GM13977 (cell line): ENCODE measurements around the gene DNAJC6.

Experiments used
- DNase-seq: peaks from one replicate; pipeline ENCODE4 v3.0.0; 2012; ENCODE audit warnings: low spot score
- in situ Hi-C: fragments of 300-500 bp; cut with MboI; formaldehyde crosslinking; loops from one replicate; pipeline ENCODE4 v1.12.0; 2022; ENCODE audit warnings: low sequenced_read_pairs, low pct_unique_long_range_greater_than_20kb, mixed read lengths, inconsistent platforms; ENCODE audit not compliant: unreplicated experiment
- TF ChIP-seq, protein P1 (sequence below): IDR thresholded peaks from 2 replicates; pipeline ENCODE4 v1.5.1; 2012; ENCODE audit warnings: mild to moderate bottlenecking, control low read depth; ENCODE audit not compliant: insufficient read depth; ENCODE audit errors: extremely low read depth, missing control alignments

DNAJC6 gene

DNA sequence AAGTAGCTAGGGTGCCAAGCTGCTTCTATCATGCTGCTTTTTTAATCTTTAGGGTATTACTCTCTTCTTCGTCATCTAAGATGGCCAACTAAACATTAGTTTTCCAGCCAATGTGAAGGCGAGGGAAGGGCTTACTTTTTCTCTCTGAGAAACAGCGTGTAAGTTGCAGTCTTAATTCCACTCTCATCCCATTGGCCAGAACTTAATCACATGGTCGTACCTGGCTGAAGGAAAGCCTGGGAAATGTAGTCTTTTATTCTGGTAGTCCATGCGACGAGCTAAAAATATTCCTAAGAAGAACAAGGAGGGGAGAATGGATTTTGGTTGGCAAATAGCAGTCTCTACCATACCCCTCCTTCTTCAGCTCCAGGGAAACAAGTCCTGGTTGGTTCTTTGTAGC, 21.5 kb downstream of the DNAJC6 start:
- TF ChIP-seq, protein P1, sequence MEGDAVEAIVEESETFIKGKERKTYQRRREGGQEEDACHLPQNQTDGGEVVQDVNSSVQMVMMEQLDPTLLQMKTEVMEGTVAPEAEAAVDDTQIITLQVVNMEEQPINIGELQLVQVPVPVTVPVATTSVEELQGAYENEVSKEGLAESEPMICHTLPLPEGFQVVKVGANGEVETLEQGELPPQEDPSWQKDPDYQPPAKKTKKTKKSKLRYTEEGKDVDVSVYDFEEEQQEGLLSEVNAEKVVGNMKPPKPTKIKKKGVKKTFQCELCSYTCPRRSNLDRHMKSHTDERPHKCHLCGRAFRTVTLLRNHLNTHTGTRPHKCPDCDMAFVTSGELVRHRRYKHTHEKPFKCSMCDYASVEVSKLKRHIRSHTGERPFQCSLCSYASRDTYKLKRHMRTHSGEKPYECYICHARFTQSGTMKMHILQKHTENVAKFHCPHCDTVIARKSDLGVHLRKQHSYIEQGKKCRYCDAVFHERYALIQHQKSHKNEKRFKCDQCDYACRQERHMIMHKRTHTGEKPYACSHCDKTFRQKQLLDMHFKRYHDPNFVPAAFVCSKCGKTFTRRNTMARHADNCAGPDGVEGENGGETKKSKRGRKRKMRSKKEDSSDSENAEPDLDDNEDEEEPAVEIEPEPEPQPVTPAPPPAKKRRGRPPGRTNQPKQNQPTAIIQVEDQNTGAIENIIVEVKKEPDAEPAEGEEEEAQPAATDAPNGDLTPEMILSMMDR, result no peak
- in situ Hi-C loops, result no loop called here
- no peak for DNase-seq

DNA sequence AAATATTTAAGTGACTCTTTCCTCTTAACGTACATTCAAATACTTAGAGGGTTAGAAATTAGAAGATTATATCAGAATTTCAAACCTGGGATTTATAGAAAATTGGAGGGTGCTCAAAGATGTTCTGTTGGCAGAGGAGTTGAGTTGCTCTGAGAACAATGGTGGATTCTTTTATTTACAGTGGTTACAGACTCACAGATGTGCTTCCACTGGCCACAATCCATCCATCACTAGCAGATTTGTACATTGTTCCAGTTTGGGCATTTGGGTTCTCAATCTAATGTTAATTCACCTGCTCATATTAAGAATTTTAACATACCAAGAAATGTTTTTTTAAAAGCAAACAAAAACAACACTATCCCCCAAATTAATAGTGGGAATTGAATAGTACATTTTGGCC, 23.5 kb downstream of the DNAJC6 start:
- TF ChIP-seq, protein P1, result no peak
- in situ Hi-C loops, result no loop called here
- no peak for DNase-seq

DNA sequence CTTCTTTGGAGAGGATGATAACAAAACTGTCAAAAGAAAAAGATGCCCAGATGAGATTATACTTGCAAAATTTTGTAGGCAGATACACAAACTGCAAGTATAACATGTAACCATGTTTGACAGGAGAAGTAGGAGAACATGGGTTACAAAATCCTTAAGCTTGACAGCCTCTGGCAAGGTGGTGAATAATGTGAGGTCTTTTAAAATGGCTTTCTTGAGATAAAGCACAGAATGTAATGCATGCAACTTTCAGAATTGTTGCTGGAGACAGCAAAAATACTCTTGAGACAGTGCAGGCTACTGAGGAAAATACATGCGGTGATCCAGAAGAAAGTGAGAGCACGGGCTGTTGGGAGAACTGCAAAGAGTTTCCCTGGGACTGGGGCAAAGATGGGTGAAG, 24.7 kb downstream of the DNAJC6 start:
- TF ChIP-seq, protein P1, result no peak
- DNase-seq, result no peak
- in situ Hi-C loops, result no loop called here

DNA sequence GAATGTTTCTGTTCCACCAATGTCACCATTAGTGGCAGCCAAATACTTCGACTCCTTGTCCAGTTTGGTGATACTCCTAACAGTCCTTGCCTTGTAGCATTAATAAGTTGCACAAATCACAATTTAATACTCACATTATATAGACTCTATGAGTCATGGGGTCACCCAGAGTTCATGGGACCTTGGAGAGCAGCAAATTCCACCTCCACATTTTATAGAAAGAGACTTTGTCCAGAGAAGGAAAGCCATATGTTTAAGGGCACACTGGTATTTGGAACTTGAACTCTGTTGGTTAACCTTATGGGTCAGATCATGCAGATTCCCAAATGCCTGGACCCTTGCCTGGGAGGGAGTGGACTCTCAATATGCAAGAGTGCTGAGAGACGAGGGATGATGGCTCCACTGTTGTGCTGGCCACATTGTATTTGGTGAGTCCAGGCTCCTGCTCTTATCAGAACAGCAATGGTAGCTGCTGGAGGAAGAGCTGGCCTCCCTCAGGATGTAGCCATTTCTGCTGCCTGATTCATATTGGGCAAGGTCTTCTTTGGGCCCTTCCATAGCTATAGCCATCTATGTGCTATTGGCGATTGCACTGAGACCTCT, 30.6 kb downstream of the DNAJC6 start:
- TF ChIP-seq, protein P1, result no peak
- DNase-seq, result no peak
- in situ Hi-C loops, result no loop called here

DNA sequence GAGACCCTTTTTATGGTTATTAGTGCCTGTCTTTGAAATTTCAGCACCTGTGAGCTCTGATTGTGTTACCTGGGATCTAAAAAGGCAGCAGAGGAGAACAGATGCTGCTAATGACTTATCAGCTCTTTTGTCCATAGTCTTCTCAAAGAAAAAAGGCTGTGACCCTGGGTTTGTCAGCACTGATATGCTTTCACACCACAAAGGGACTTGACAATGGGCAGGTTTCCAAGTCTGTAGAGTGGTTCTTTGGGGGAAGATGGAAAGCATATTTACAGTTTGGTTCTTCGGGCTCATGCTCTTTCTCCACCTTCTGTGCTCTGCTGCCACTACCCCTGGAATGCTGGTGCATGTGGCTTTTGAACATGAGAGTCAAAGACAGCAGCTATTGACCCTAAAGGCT, 32.0 kb downstream of the DNAJC6 start:
- in situ Hi-C loops, result no loop called here
- TF ChIP-seq, protein P1, result no peak
- no peak for DNase-seq

DNA sequence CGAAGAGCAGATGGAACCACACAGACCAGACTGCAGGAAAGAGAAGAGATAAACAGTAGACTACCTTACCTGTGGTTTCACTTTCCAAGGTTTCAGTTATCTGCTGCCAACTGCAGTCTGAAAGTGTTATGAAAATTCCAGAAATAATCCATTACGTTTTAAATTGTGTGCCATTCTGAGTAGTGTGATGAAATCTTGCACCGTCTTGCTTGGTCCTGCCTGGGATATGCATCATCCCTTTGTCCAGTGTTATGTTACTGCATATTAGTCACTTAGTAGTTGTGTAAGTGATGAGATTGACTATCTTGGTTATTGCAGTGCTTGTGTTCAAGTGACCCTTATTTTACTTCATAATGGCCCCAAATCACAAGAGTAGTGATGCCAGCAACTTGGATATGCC, 33.9 kb downstream of the DNAJC6 start:
- no peak for DNase-seq
- TF ChIP-seq, protein P1, result no peak
- in situ Hi-C loops, result no loop called here
